H9 (cell line): ENCODE measurements around the gene NCAM2. TPM values are rescaled to one million over a fixed set of nuclear protein-coding genes. Genes with fewer than 3 reads are reported as not detected.

ENCODE experiments used
- DNase-seq: peaks from one replicate; pipeline ENCODE4 v3.0.0-alpha.2; 2017
- H2AFZ ChIP-seq: one replicate; pipeline ENCODE4 v1.6.1; 2013; ENCODE audit warnings: mild to moderate bottlenecking, low read length, control low read depth, moderate library complexity
- H2AK5ac ChIP-seq: 2 replicates; pipeline ENCODE4 v1.6.1; 2013; ENCODE audit warnings: low read length, control low read depth, mixed read lengths; ENCODE audit not compliant: insufficient read length
- H2BK120ac ChIP-seq: one replicate; pipeline ENCODE4 v1.6.1; 2013; ENCODE audit warnings: low read depth, mild to moderate bottlenecking, low read length, control low read depth, inconsistent platforms; ENCODE audit not compliant: poor library complexity, severe bottlenecking
- H2BK12ac ChIP-seq: 2 replicates; pipeline ENCODE4 v1.6.1; 2013; ENCODE audit warnings: low read length, control low read depth, mixed read lengths, low read depth; ENCODE audit not compliant: insufficient read length
- H2BK15ac ChIP-seq: 2 replicates; pipeline ENCODE4 v1.6.1; 2013; ENCODE audit warnings: low read depth, low read length, control low read depth
- H2BK20ac ChIP-seq: one replicate; pipeline ENCODE4 v1.6.1; 2013; ENCODE audit warnings: low read depth, mild to moderate bottlenecking, low read length, control low read depth, inconsistent platforms; ENCODE audit not compliant: poor library complexity, severe bottlenecking
- H2BK5ac ChIP-seq: 2 replicates; pipeline ENCODE4 v1.6.1; 2013; ENCODE audit warnings: low read length, control low read depth, mixed read lengths; ENCODE audit not compliant: insufficient read length
- H3K14ac ChIP-seq: 2 replicates; pipeline ENCODE4 v1.6.1; 2013; ENCODE audit warnings: low read length, control low read depth; ENCODE audit not compliant: insufficient read depth
- H3K18ac ChIP-seq: 2 replicates; pipeline ENCODE4 v1.6.1; 2013; ENCODE audit warnings: low read depth, mild to moderate bottlenecking, mixed read lengths, low read length, control low read depth; ENCODE audit not compliant: insufficient read length
- H3K23ac ChIP-seq: 2 replicates; pipeline ENCODE4 v1.6.1; 2013; ENCODE audit warnings: low read length, control low read depth, mixed read lengths, low read depth; ENCODE audit not compliant: insufficient read length
- H3K23me2 ChIP-seq: 2 replicates; pipeline ENCODE4 v1.6.1; 2013; ENCODE audit warnings: low read depth, mild to moderate bottlenecking, mixed read lengths, low read length, control low read depth; ENCODE audit not compliant: insufficient read length, poor library complexity, severe bottlenecking
- H3K27ac ChIP-seq: 2 replicates; pipeline ENCODE4 v1.5.1; 2013; ENCODE audit warnings: low read length, control low read depth, mixed read lengths, low read depth; ENCODE audit not compliant: insufficient read length
- H3K27me3 ChIP-seq: 2 replicates; pipeline ENCODE4 v1.6.1; 2013; ENCODE audit warnings: low read length, control low read depth, inconsistent platforms; ENCODE audit not compliant: insufficient read depth
- H3K4ac ChIP-seq: 2 replicates; pipeline ENCODE4 v1.6.1; 2013; ENCODE audit warnings: low read depth, mild to moderate bottlenecking, control low read depth, inconsistent platforms, low read length, moderate library complexity
- H3K4me1 ChIP-seq: 2 replicates; pipeline ENCODE4 v1.6.1; 2013; ENCODE audit warnings: low read length, control low read depth, inconsistent platforms; ENCODE audit not compliant: insufficient read depth
- H3K4me2 ChIP-seq: 2 replicates; pipeline ENCODE4 v1.6.1; 2013; ENCODE audit warnings: low read length, control low read depth, mixed read lengths; ENCODE audit not compliant: insufficient read length, insufficient read depth
- H3K56ac ChIP-seq: 2 replicates; pipeline ENCODE4 v1.6.1; 2013; ENCODE audit warnings: low read depth, mild to moderate bottlenecking, mixed read lengths, low read length, control low read depth; ENCODE audit not compliant: insufficient read length
- H3K79me1 ChIP-seq: 2 replicates; pipeline ENCODE4 v1.6.1; 2013; ENCODE audit warnings: low read depth, mild to moderate bottlenecking, moderate library complexity, low read length, control low read depth, inconsistent platforms; ENCODE audit not compliant: insufficient read depth, poor library complexity, severe bottlenecking
- H3K79me2 ChIP-seq: 2 replicates; pipeline ENCODE4 v1.6.1; 2013; ENCODE audit warnings: low read length, control low read depth, inconsistent platforms; ENCODE audit not compliant: insufficient read depth
- H3K9ac ChIP-seq: 2 replicates; pipeline ENCODE4 v1.6.1; 2013; ENCODE audit warnings: low read length, control low read depth, mixed read lengths; ENCODE audit not compliant: insufficient read length; ENCODE audit errors: extremely low read depth
- H3K9me3 ChIP-seq: one replicate; pipeline ENCODE4 v1.6.1; 2013; ENCODE audit warnings: low read depth, low read length, inconsistent platforms; ENCODE audit not compliant: control insufficient read depth
- H3T11ph ChIP-seq: one replicate; pipeline ENCODE4 v1.6.1; 2013; ENCODE audit warnings: mild to moderate bottlenecking, low read length, control low read depth, inconsistent platforms
- H4K20me1 ChIP-seq: one replicate; pipeline ENCODE4 v1.6.1; 2013; ENCODE audit not compliant: control insufficient read depth, insufficient read length, insufficient read depth
- H4K5ac ChIP-seq: 2 replicates; pipeline ENCODE4 v1.6.1; 2013; ENCODE audit warnings: low read depth, mild to moderate bottlenecking, mixed read lengths, low read length, control low read depth; ENCODE audit not compliant: insufficient read length
- H4K8ac ChIP-seq: replicated peaks from 2 replicates; pipeline ENCODE4 v1.6.1; 2013; ENCODE audit warnings: low read length, control low read depth, mixed read lengths, low read depth; ENCODE audit not compliant: insufficient read length
- H4K91ac ChIP-seq: 2 replicates; pipeline ENCODE4 v1.6.1; 2013; ENCODE audit warnings: low read depth, mild to moderate bottlenecking, moderate library complexity, mixed read lengths, low read length, control low read depth; ENCODE audit not compliant: insufficient read length
- H3K27ac Mint-ChIP-seq, 3 experiments: 2 replicates in 2 of 3; 3 replicates in 1 of 3; pipeline ENCODE4 v1.8.0; 2020 to 2021; ENCODE audit warnings: mixed read lengths in 3 of 3, mild to moderate bottlenecking in 1 of 3, moderate library complexity in 1 of 3
- H3K27me3 Mint-ChIP-seq: 2 replicates; pipeline ENCODE4 v1.8.0; 2021; ENCODE audit warnings: low read depth, mild to moderate bottlenecking, moderate library complexity, mixed read lengths
- H3K36me3 Mint-ChIP-seq, 3 experiments: 2 replicates in 2 of 3; 3 replicates in 1 of 3; pipeline ENCODE4 v1.8.0; 2020 to 2021; ENCODE audit warnings: low read depth in 3 of 3, mixed read lengths in 3 of 3; ENCODE audit not compliant: insufficient read depth in 1 of 3
- H3K4me1 Mint-ChIP-seq, 2 experiments: 2 replicates each; pipeline ENCODE4 v1.8.0; 2020; ENCODE audit warnings: mixed read lengths in 2 of 2
- H3K4me3 Mint-ChIP-seq, 2 experiments: 2 replicates in 1 of 2; 3 replicates in 1 of 2; pipeline ENCODE4 v1.8.0; 2020 to 2021; ENCODE audit warnings: mild to moderate bottlenecking in 2 of 2, mixed read lengths in 2 of 2, moderate library complexity in 1 of 2
- H3K9me3 Mint-ChIP-seq, 2 experiments: 2 replicates in 1 of 2; 3 replicates in 1 of 2; pipeline ENCODE4 v1.8.0; 2020; ENCODE audit warnings: mild to moderate bottlenecking in 2 of 2, mixed read lengths in 2 of 2, moderate library complexity in 1 of 2
- CTCF ChIP-seq: fragments of 200-600 bp; sonication (generic); conservative IDR thresholded peaks from 3 replicates; pipeline ENCODE4 v1.8.0; 2021; ENCODE audit warnings: antibody characterized with exemption, mild to moderate bottlenecking
- WGBS: extraction: QIAGEN DNeasy Blood & Tissue Kit; methylation state at CpG from one replicate; pipeline ENCODE4 v1.1.7; 2013; ENCODE audit warnings: missing lambda C conversion rate, low lambda C conversion rate, mixed read lengths; ENCODE audit not compliant: insufficient read length; ENCODE audit errors: extremely low coverage; 5-methylcytosine and 5-hydroxymethylcytosine counted together
- total RNA-seq: library from RNA; stranded (reverse); gene quantifications from 2 replicates; pipeline ENCODE4 v1.2.1, GENCODE V29; 2021

The NCAM2 gene
- total RNA-seq, 1 experiment from 2014 or later: 2.2 TPM

- no peak overlapping the region for H2BK12ac ChIP-seq
- no peak overlapping the region for H3K27ac Mint-ChIP-seq
- H3K18ac ChIP-seq: no peak overlapping the region
- no peak overlapping the region for H2BK15ac ChIP-seq
- H3K9me3 Mint-ChIP-seq: peaks cover 0 to under 1% of the 10 kb centered on the region in 2 experiments; a peak in 1 of 5 replicates
- TF ChIP-seq CTCF: no peak
- no peak overlapping the region for H3K56ac ChIP-seq
- no peaks in the 10 kb centered on the region for H3K9me3 ChIP-seq
- no peak overlapping the region for H4K5ac ChIP-seq
- H3K36me3 Mint-ChIP-seq: no peaks in the 10 kb centered on the region; a peak in 1 of 7 replicates
- no peaks in the 10 kb centered on the region for H3K27me3 Mint-ChIP-seq
- H2AK5ac ChIP-seq: no peak overlapping the region
- H3K4me1 ChIP-seq: no peaks in the 10 kb centered on the region
- no peaks in the 10 kb centered on the region for H3K27me3 ChIP-seq
- DNase-seq: no peak
- H3K4me3 Mint-ChIP-seq: no peak overlapping the region
- no peak overlapping the region for H3T11ph ChIP-seq
- no peak overlapping the region for H3K9ac ChIP-seq
- no peaks in the 10 kb centered on the region for H3K79me2 ChIP-seq
- no peaks in the 10 kb centered on the region for H4K20me1 ChIP-seq
- H3K23me2 ChIP-seq: no peaks in the 10 kb centered on the region
- H3K23ac ChIP-seq: no peak overlapping the region
- no peak overlapping the region for H4K8ac ChIP-seq
- no peak overlapping the region for H2BK120ac ChIP-seq
- no peak overlapping the region for H3K4me2 ChIP-seq
- H2BK5ac ChIP-seq: no peak overlapping the region
- H2BK20ac ChIP-seq: no peak overlapping the region
- no peaks in the 10 kb centered on the region for H3K79me1 ChIP-seq
- no peak overlapping the region for H2AFZ ChIP-seq
- WGBS: no CpG with 5 or more reads among the region's 2 CpGs
- H4K91ac ChIP-seq: no peak overlapping the region
- H3K4me1 Mint-ChIP-seq: no peaks in the 10 kb centered on the region
- no peak overlapping the region for H3K14ac ChIP-seq
- H3K27ac ChIP-seq: no peak overlapping the region
- no peak overlapping the region for H3K4ac ChIP-seq
These were observed 217.8 kb downstream of the NCAM2 start for GRCh38 chr21:21216047-21216446.
